Measurements from ENCODE around the gene CDC45. TPM values are rescaled to one million over a fixed set of nuclear protein-coding genes. Genes with fewer than 3 reads are reported as not detected.

CDC45 gene
- total RNA-seq, 4 donors from 2014 or later, result 0.39 to 3.9 (median 2.0) TPM

DNA sequence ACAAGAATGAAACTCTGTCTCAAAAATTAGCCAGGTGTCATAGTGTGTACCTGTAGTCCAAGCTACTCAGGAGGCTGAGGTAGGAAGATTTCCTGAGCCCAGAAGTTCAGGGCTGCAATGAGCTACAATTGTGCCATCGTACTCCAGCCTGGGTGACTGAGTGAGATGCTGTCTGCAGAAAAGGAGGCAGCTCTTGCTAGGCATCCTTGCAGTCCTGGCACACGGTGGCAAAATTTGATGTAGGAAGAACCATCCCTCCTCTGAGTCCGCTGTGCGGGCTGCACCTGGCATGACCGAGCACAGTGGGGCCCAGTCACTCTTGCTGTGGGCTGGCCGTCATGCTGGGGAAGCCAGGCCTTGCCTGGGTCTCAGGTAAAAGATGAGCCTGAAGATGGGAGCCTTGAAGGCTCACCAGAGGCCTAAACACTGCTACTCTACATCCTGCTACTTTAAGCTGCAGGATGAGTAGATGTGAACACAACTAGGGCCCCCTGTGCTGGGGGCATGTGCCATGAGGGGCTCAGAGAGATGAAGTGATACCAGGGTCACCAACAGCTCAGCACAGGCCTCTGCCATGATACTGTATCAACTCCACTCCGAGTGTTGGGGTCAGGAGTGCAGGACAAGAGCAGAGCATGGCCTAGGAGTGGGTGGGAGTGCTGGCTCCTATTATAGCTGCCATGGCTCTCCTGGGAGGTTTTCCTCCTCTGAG is 18.6 kb downstream of the CDC45 start:
- no peak overlapping the region for H3K4me3 ChIP-seq (ENCODE audit: low read depth, poor library complexity, severe bottlenecking)
- DNase-seq (ENCODE audit: low spot score in 2 of 2), result no peak
- intact Hi-C loops (cut with DNase I; ENCODE audit: low total_unique reads), result no loop called here
- 94 to 96% methylated on average over 7 of the region's 7 CpGs for WGBS, 2 donors
- no peak for TF ChIP-seq POLR2A (IDR thresholded peaks at IDR 0.05)
- TF ChIP-seq, protein P1, sequence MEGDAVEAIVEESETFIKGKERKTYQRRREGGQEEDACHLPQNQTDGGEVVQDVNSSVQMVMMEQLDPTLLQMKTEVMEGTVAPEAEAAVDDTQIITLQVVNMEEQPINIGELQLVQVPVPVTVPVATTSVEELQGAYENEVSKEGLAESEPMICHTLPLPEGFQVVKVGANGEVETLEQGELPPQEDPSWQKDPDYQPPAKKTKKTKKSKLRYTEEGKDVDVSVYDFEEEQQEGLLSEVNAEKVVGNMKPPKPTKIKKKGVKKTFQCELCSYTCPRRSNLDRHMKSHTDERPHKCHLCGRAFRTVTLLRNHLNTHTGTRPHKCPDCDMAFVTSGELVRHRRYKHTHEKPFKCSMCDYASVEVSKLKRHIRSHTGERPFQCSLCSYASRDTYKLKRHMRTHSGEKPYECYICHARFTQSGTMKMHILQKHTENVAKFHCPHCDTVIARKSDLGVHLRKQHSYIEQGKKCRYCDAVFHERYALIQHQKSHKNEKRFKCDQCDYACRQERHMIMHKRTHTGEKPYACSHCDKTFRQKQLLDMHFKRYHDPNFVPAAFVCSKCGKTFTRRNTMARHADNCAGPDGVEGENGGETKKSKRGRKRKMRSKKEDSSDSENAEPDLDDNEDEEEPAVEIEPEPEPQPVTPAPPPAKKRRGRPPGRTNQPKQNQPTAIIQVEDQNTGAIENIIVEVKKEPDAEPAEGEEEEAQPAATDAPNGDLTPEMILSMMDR (IDR thresholded peaks at IDR 0.05), result no peak

DNA sequence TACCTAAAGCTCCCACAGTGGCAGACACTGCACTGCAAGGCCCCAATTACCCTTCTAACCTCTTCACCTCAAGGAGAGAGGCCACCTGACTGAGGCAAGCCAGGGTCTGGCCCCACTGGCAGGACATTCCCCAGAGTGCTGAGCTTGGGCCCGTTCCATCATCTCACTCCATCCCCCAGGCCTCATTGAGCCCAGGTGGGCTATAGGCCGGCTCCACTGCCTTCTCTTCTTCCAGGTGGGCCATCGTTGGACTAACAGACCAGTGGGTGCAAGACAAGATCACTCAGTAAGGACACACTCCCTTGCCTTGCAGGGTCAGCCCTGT is 19.1 kb downstream of the CDC45 start:
- intact Hi-C loops (cut with DNase I; ENCODE audit: low total_unique reads), result no loop called here
- H3K4me3 ChIP-seq (ENCODE audit: low read depth, poor library complexity, severe bottlenecking), result no peak overlapping the region
- WGBS, 2 donors, result 91 to 100% methylated on average over 3 of the region's 3 CpGs
- no peak for TF ChIP-seq POLR2A (IDR thresholded peaks at IDR 0.05)
- TF ChIP-seq, protein P1 (IDR thresholded peaks at IDR 0.05), result no peak
- no peak for DNase-seq (ENCODE audit: low spot score in 2 of 2)

DNA sequence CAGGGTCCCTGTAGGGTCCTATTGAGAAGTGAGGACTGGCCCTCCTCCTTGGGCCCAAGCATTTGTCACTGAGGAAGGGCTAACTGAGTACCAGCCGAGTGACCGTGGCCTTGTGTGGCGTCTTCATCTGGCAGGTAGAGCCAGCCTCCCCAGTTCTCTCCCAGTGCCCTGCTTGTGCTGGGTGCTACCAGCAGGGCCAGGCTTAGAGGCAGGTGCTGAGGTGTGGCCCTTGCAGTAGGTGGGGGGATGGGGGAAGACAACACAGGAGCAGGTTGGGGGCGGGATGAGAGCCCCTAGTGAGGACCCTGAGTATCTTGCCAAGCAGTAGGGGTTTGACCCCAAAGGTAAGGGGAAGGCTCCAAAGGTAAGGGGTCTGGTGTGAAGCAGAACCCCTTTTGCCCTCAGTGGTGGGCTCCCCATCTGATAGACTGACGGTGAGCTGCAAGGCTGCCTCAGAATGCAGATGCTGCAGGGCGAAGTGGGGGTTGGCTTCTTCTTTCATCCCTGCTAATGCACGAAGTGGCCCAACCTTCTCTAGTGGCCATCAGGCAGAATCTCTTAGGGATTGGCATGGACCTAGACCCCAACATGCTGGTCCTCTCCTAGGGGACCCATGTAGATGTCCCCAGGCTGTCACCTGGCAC is 19.6 kb downstream of the CDC45 start:
- no peak overlapping the region for H3K4me3 ChIP-seq (ENCODE audit: low read depth, poor library complexity, severe bottlenecking)
- no peak for DNase-seq (ENCODE audit: low spot score in 2 of 2)
- intact Hi-C loops (cut with DNase I; ENCODE audit: low total_unique reads), result no loop called here
- WGBS, 2 donors, result 94 to 99% methylated on average over 7 of the region's 7 CpGs
- TF ChIP-seq, protein P1 (IDR thresholded peaks at IDR 0.05), result no peak
- TF ChIP-seq POLR2A (IDR thresholded peaks at IDR 0.05), result no peak

DNA sequence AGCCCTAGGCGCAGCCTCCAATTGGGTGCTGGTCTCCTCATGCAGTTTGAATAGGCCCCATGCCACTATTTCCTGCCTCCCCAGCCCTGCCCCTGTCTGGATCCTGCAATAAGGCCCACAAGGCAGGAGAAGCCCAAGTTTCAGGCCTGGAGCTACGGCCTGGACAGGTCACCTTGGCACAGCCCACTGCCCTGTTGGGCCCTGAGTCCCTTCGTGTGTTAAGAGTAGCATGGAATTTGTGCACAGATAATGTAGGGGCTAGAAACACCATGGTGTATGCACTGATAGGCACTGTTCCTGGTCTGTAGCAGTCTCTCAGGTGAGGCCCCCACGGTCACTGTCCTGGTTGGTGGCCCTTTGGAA is 20.1 kb downstream of the CDC45 start:
- H3K4me3 ChIP-seq (ENCODE audit: low read depth, poor library complexity, severe bottlenecking), result no peak overlapping the region
- intact Hi-C loops (cut with DNase I; ENCODE audit: low total_unique reads), result no loop called here
- no peak for DNase-seq (ENCODE audit: low spot score in 2 of 2)
- TF ChIP-seq POLR2A (IDR thresholded peaks at IDR 0.05), result no peak
- TF ChIP-seq, protein P1 (IDR thresholded peaks at IDR 0.05), result no peak
- 97 to 100% methylated on average over 3 to 4 of the region's 4 CpGs for WGBS, 2 donors

DNA sequence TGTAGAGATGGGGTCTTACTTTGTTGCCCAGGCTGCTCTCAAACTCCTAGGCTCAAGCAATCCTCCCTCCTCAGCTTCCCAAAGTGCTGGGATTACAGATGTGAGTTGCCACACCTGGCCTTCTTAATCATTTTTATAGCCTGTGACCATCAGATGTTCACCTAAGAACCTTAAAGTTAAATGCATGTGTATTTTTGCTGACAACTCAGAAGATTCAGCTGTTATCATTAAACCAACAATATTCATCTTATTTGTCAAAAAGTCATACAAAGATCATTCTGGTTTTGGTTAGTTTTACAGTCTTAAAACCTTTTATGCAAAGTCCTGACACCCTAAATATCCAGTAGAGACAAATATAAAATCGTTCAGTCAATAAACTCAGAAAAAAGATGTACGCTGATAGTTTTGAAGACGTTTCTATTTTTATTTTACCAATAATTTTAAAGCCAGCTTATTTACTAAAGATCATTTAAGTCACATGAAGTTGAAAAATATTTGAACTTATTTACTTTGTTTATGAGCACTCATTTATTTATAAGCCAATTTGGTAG is 22.3 kb downstream of the CDC45 start:
- WGBS, 2 donors, result 90 to 91% methylated on average over 3 of the region's 3 CpGs
- TF ChIP-seq, protein P1 (IDR thresholded peaks at IDR 0.05), result no peak
- no peak for TF ChIP-seq POLR2A (IDR thresholded peaks at IDR 0.05)
- H3K4me3 ChIP-seq (ENCODE audit: low read depth, poor library complexity, severe bottlenecking), result no peak overlapping the region
- intact Hi-C loops (cut with DNase I; ENCODE audit: low total_unique reads), result no loop called here
- no peak for DNase-seq (ENCODE audit: low spot score in 2 of 2)
